ENCODE measurements around the gene TRAPPC10.

Gene TRAPPC10, protein sequence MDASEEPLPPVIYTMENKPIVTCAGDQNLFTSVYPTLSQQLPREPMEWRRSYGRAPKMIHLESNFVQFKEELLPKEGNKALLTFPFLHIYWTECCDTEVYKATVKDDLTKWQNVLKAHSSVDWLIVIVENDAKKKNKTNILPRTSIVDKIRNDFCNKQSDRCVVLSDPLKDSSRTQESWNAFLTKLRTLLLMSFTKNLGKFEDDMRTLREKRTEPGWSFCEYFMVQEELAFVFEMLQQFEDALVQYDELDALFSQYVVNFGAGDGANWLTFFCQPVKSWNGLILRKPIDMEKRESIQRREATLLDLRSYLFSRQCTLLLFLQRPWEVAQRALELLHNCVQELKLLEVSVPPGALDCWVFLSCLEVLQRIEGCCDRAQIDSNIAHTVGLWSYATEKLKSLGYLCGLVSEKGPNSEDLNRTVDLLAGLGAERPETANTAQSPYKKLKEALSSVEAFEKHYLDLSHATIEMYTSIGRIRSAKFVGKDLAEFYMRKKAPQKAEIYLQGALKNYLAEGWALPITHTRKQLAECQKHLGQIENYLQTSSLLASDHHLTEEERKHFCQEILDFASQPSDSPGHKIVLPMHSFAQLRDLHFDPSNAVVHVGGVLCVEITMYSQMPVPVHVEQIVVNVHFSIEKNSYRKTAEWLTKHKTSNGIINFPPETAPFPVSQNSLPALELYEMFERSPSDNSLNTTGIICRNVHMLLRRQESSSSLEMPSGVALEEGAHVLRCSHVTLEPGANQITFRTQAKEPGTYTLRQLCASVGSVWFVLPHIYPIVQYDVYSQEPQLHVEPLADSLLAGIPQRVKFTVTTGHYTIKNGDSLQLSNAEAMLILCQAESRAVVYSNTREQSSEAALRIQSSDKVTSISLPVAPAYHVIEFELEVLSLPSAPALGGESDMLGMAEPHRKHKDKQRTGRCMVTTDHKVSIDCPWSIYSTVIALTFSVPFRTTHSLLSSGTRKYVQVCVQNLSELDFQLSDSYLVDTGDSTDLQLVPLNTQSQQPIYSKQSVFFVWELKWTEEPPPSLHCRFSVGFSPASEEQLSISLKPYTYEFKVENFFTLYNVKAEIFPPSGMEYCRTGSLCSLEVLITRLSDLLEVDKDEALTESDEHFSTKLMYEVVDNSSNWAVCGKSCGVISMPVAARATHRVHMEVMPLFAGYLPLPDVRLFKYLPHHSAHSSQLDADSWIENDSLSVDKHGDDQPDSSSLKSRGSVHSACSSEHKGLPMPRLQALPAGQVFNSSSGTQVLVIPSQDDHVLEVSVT

GRCh38 chr21:44011579-44012473 is at the start of gene TRAPPC10:
TRAPPC10 (plus strand) TSS chr21:44012309; CDS start chr21:44012494, 185 bp downstream.
- DNase-seq, result peak; percentile 90

GRCh38 chr21:43965911-43966585 is 46.1 kb upstream of the TRAPPC10 start:
- DNase-seq, result no peak

DNA sequence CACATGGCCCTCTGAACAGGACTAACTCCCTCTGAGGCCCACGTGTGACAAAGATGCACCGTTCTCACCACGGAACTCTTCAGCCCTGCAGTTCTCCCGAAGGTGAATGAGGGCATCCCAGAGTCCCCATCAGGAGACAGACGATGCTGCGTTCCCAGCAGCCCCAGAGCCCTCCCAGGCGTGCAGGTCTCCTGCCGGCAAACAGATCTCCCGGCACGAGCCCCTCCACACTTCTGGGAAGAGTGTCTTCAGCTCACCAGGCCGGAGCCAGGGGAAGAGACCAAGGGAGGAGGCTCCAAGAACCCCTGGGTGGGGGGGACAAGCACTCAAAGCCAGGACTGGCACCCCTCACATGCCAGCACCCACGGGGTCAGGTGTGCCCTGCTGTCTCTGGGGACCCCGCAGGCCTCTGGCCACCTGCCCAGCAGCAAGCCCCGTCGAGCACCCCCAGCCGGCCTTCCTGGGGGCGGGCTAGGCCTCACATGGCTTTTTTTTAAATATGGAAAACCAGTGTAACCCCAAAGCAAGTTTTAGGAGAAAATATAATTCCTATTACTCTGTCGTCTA is 45.1 kb upstream of the TRAPPC10 start:
- DNase-seq, result no peak

DNA sequence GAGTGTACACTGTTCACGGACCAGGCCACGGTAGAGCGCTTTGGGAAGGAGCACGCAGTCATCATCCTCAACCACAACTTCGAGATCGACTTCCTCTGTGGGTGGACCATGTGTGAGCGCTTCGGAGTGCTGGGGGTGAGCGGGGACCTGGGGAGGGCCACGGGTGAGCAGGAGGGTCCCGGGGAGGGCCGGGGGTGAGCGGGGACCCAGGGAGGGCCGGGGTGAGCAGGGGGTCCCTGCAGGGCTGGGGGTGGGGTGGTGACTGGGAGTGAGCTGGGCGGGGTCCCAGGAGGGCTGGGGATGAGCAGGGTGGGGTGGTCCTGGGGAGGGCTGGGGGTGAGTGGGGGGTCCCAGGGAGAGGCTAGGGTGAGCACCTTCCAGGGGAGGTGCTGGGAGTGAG is 44.1 kb upstream of the TRAPPC10 start:
- no peak for DNase-seq

GRCh38 chr21:43968410-43969114 is 43.5 kb upstream of the TRAPPC10 start:
- no peak for DNase-seq

DNA sequence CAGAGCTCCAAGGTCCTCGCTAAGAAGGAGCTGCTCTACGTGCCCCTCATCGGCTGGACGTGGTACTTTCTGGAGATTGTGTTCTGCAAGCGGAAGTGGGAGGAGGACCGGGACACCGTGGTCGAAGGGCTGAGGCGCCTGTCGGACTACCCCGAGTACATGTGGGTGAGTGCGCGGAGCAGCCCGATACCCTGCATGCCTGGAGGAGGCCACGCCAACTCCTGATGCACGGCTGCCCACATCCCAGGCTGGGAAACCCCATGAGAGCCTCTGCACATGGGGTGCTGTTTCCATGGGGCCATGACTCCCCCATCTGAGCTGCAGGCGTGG is 43.0 kb upstream of the TRAPPC10 start:
- no peak for DNase-seq

GRCh38 chr21:43970551-43970950 is 41.6 kb upstream of the TRAPPC10 start:
- DNase-seq, result no peak

- no peak for DNase-seq
Measured at GRCh38 chr21:43971201-43971991, 40.7 kb upstream of the TRAPPC10 start.

- no peak for DNase-seq
Measured at GRCh38 chr21:43971992-43972255, 40.2 kb upstream of the TRAPPC10 start.

- no peak for DNase-seq
Measured at GRCh38 chr21:43972850-43973633, 39.1 kb upstream of the TRAPPC10 start.

- DNase-seq, result no peak
Measured at GRCh38 chr21:43973634-43973955, 38.5 kb upstream of the TRAPPC10 start.

GRCh38 chr21:43974791-43975468 is 37.2 kb upstream of the TRAPPC10 start:
- DNase-seq, result no peak

DNA sequence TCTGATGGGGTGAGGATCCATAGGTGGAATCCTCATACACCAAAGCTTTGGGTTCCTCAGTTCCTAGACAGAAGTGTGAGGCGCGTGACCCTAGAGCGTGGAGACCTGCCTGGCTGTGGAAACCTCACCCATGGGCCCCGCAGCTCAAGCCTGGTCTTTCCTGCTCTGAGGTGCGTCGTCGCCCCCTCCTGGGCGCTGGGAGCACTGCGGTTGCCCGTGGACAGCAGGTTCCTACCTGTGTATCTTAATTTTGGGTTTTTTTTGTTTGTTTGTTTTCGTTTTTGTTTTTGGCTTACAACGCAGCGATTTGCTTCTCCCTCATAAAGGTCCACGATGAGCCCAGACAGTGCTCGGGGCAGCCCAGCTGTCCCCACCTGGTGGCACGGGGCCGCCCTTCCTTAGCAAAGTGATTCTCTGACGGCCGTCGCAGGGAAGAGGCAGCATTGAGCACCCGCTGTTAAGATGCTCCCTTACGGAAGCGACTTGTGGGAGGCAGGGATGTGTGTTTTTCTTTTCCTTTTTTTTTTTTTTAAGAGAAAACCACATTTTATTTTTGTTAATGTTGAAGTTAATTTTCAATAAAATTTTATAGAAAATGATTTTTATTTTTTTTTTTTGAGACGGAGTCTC is 36.5 kb upstream of the TRAPPC10 start:
- peak; percentile 79 for DNase-seq

- peak; percentile 52 for DNase-seq
Measured at GRCh38 chr21:43976661-43977060, 35.4 kb upstream of the TRAPPC10 start.

- no peak for DNase-seq
Measured at GRCh38 chr21:43978060-43978459, 34.0 kb upstream of the TRAPPC10 start.

DNA sequence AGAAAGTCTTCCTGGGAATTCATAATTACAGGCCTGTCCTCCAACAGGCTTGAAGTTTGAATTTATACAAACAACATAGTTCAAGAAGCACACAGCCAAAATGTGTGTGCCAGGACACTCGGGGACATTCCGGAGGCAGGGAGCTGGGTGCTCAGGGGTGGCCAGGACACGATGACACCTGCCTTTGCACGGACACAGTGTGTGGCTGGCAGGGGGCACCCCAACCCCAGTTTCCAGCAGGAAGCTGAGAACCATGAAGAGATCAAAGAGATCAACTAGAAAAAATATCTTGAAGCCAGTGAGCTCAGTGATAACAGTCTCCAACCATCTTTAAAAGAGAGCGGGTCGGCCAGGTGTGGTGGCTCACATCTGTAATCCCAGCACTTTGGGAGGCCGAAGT is 32.5 kb upstream of the TRAPPC10 start:
- DNase-seq, result peak; percentile 22

- DNase-seq, result no peak
Measured at GRCh38 chr21:43981151-43981870, 30.8 kb upstream of the TRAPPC10 start.

- DNase-seq, result no peak
Measured at GRCh38 chr21:43981871-43982210, 30.3 kb upstream of the TRAPPC10 start.
